NCI-H510A (cell line): ENCODE measurements around the gene MAPK4.

Experiments
- DNase-seq: peaks from one replicate; lab custom pipeline; 2025; lab: John Stamatoyannopoulos, UW

Gene MAPK4

DNA sequence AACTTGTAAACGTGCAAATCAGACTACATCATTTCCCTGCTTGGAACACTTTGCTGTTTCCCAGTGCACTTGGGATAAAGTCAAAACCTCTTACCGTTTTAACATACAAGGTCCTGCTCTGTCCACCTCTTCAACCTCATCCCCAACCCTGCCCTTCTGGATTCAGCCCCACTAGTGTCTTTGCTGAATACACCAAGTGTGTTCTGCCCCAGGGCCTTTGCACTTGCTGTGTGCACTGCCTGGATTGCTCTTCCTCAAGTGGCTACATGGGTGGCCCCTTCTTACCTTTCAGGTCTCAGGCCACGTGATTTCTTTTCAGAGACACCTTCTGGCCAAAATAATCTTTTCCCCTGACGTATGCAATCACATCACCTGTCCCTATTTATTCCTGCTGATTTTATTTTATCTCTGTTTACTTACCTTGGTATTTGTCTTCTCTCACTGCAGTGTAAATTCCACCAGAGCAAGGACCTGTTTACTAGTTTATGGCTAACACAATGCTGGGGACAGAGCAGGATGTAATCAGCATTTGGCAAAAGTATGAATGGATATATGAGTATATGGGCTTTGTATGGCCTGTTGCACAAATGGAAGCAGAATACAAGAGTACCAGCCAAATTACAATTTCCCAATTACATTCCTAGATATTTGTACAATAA is 63.9 kb downstream of the MAPK4 start:
- DNase-seq: no peak

DNA sequence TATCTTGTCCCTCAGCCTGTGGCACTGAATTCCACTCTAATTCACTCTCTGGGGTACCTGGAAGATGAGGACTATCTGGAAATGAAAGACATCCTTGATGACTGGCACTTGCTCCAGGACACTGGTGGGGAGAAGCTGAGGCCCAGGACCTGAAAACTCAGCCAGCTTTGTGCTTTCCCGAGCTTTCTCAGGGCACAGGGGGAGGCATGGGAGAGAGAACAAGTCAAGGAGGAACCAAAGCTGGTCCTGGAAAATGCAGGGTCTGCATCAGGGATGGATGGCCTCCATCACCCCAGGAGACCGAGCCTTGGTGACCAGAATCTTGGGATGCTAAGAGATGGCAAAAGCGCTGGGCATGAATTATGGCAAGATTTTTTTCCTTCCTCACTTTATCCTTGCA is 65.1 kb downstream of the MAPK4 start:
- no peak for DNase-seq

GRCh38 chr18:50626317-50626716 is 66.4 kb downstream of the MAPK4 start:
- DNase-seq: no peak

- DNase-seq: no peak
Measured at GRCh38 chr18:50627594-50628532, 68.0 kb downstream of the MAPK4 start.

- DNase-seq: no peak
Measured at GRCh38 chr18:50628533-50628905, 68.6 kb downstream of the MAPK4 start.

GRCh38 chr18:50629148-50629631 is 69.3 kb downstream of the MAPK4 start:
- peak; percentile 25 for DNase-seq

- DNase-seq: no peak
Measured at GRCh38 chr18:50630895-50631294, 71.0 kb downstream of the MAPK4 start.

GRCh38 chr18:50632895-50633515 is 73.1 kb downstream of the MAPK4 start:
- DNase-seq: no peak

GRCh38 chr18:50633992-50634391 is 74.1 kb downstream of the MAPK4 start:
- no peak for DNase-seq

DNA sequence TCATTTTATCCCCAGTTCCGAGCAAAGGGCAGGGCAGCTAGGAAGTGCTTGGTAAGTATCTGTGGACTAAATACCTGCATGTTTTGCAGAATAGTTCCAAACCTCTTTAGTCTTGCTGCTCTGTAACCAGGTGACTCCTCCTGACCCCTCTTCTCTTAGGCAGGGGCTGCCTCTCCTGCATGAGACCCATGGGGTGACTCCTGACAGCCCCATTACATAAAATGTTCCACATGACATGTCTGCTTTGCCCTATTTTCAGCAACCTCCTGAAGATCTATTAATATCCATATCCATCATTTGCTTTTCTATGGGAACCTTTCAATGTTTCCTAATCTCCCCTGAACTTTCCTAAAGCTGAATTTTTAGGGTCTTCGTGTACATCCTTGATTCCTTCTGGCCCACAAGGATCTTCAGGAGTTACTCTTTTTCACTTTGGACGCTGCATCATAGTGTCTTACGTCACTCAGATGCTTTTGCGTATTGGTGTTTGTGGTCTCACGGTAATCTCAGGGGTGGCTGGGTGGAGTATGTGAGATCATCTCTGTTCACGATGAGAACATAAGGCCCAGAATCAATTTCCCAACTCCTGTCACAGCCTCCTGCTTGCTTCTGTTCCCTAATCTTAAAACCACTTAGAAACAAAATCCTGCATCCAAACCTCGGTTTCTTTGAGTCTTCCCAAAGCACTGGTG is 76.6 kb downstream of the MAPK4 start:
- DNase-seq: no peak

- no peak for DNase-seq
Measured at GRCh38 chr18:50638016-50638883, 78.4 kb downstream of the MAPK4 start.

DNA sequence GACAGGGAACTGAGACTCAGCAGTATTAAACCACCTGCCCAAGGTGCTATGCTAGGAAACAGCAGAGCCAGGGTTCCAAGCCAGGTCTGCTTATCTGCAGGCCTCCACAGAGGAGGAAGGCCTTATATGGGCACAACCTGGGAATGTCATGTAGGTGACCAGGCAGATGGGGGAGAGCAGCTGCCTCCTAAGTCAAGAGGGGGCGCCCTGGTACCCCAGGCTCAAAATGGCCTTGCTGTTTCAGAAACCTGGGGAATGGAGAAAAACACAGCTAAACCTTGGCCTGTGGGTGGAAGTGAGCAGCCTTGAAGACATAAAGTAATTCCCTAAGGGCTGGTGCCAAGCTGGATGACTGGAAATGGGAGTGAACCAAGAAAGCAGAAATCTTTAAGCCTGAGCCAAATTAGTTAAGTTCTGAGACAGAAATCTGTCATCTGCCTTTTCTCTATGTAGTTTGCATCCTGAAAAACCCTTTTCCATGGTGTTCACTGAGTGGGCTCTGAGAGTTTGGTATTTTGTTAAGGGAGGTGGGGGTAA is 79.1 kb downstream of the MAPK4 start:
- peak; percentile 62 for DNase-seq

DNA sequence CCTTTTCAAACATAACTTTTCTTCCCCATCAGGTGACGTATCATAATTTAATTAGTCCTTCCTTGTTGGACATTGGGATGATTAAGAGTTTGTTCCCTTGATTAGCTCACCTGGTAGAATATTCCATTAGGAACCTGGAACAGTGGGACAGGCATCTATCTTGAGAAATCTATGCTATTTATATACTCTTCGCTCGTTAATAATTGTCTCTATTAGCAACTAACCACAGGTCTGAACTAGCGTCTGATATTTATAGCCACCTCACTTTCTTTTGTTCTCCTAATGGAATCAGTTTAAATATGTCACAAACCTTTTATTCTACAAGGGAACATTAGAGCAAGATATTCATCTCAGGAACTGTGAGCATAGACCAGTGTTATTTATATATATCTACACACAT is 79.8 kb downstream of the MAPK4 start:
- DNase-seq: no peak

DNA sequence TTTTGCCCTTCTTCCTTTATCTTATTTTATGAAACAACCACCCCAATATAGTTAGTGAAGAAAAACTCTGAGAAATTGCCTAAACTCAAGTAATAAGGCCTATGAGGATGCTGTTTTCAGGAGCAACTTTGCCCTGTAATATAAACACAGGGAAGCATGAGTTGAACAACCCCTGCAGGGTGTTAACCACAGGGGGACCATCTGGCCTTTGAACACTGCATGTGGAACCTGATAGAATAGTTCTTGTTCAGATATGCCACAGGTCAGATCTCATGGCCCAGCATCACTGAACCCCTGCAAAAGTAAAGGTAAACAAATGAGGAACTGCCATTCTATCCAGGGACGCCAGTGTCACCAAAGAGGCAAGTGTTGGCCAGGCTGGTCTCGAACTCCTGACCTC is 82.6 kb downstream of the MAPK4 start:
- DNase-seq: no peak

DNA sequence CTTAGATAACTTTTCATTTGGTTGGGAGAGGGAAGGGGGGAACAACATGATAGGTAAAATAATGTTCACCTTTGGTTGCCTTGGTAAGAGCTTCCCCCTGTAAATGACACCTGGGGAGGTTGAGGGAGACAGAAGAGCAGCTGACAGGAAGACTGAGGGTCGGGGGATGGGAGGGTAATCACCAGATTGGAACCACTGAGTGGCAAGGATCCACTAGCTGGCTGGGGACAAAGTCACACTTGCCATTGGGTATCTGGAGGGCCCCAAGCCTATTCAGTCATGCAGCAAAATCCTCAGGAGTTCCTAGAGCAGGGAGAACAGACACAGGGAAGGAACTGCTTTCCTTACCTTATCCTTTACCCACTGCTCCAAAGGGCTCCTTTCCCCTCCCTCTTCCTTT is 84.3 kb downstream of the MAPK4 start:
- no peak for DNase-seq

GRCh38 chr18:50644807-50645206 is 84.9 kb downstream of the MAPK4 start:
- no peak for DNase-seq

DNA sequence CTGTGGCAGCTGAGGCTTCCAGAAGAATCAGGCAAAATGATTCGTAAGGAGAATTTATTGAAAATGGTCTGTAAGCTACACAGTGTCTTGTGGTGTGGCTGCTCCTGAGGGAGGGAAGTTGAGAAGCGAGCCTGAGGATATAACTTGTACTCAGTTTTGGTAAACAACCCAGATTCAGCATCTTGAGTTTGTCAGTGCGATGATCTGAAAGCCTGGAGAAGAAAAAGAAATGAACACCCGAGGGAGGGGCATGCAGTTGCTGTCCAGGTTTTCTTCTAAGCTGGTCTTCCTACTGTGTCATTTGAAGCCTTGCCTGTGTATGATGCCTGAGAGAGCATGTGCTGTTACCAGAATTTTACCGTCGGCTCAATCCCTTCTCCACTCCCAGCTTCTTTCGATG is 87.3 kb downstream of the MAPK4 start:
- DNase-seq: no peak

DNA sequence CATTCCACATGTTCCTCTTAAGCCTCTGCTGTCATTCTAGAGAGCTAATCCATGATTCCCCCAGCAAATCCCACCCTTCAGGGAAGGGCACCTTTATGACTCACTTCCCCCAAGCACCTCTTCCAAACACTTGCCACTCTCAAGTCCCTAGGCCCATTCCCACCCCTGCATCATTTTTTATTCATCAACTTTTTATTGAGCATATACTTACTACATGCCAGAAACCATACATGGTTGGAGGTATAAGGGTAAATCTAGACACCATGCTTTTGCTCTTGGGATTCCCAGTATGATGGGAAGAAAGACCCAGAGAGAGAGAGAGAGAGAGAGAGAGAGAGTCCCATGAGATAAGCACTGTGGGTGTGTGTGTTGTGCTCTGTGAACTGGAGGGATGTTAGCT is 87.9 kb downstream of the MAPK4 start:
- no peak for DNase-seq

- no peak for DNase-seq
Measured at GRCh38 chr18:50649821-50650220, 89.9 kb downstream of the MAPK4 start.

DNA sequence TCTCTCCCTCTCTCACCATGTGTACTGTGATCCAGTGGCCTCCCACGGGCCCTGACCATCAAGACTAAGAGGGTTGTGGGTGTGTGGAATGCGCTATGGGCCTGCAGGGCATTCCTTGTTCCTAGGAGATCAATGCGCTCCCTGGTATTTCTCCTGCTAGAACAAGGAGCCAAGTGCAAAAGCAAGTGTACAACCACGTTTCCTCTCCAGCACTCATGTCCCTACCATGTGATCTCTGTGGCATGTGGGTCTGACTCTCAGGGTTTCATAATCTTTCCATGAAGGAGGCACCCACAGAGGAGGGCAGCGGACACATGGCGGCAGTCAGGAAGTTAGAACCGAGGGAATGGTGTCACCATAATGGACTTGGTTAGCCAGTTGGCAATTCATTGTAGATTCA is 91.4 kb downstream of the MAPK4 start:
- DNase-seq: no peak
